Endothelial cell of umbilical vein (primary cell): ENCODE measurements around the gene TPST1. TPM values are rescaled to one million over a fixed set of nuclear protein-coding genes. Genes with fewer than 3 reads are reported as not detected.

Source experiments
- BruUV-seq: library from RNA; stranded (reverse); fragments of 400-500 nt; replicated peaks from 2 replicates; lab custom pipeline; 2021; lab: Mats Ljungman, UMichigan
- CTCF ChIA-PET: fragments of 300-600, 350-600 bp; sonication (Branson Sonifier 250); formaldehyde crosslinking; loops from one replicate; lab custom pipeline; 2021; ENCODE audit warnings: antibody characterized with exemption, inconsistent platforms; lab: Charles Lee
- POLR2A ChIA-PET: fragments of 300-600, 350-600 bp; sonication (Branson Sonifier 250); formaldehyde crosslinking; loops from one replicate; lab custom pipeline; 2021; ENCODE audit warnings: antibody characterized with exemption, inconsistent platforms; lab: Charles Lee
- DNase-seq: peaks from one replicate; pipeline ENCODE4 v3.0.0-alpha.2; 2011; ENCODE audit warnings: low read depth, low spot score
- FAIRE-seq: peaks from 2 replicates; lab custom pipeline; 2011; peaks lifted over from hg19 to GRCh38; lab: Jason Lieb, UNC
- H2AFZ ChIP-seq: 2 replicates; pipeline ENCODE4 v1.6.0; 2012; ENCODE audit warnings: low read depth, low read length, control low read depth, inconsistent platforms
- H3K27ac ChIP-seq: 2 replicates; pipeline ENCODE4 v1.5.1; 2011; ENCODE audit warnings: low read depth, mild to moderate bottlenecking, control low read depth, low read length, moderate library complexity; ENCODE audit not compliant: insufficient read depth
- H3K27me3 ChIP-seq, 2 experiments: 2 replicates each; pipeline versions ENCODE4 v1.6.0 to v1.6.1; 2011; ENCODE audit warnings: low read length in 2 of 2, mixed read lengths in 1 of 2; ENCODE audit not compliant: control insufficient read depth in 2 of 2, insufficient read depth in 2 of 2
- H3K36me3 ChIP-seq, 2 experiments: 2 replicates in 1 of 2; 3 replicates in 1 of 2; pipeline ENCODE4 v1.5.1; 2011; ENCODE audit warnings: low read length in 2 of 2, mild to moderate bottlenecking in 1 of 2, moderate library complexity in 1 of 2; ENCODE audit not compliant: control insufficient read depth in 2 of 2, insufficient read depth in 2 of 2; ENCODE audit errors: extremely low read depth in 1 of 2
- H3K4me1 ChIP-seq: 3 replicates; pipeline ENCODE4 v1.5.1; 2011; ENCODE audit warnings: mild to moderate bottlenecking, low read length; ENCODE audit not compliant: control insufficient read depth, insufficient read depth; ENCODE audit errors: extremely low read depth
- H3K4me2 ChIP-seq: 2 replicates; pipeline ENCODE4 v1.6.1; 2011; ENCODE audit warnings: low read length, control low read depth, mixed read lengths; ENCODE audit not compliant: insufficient read depth
- H3K4me3 ChIP-seq, 3 experiments: fragments of 200-600 bp in 1 of 3; sonication (generic), shearing (Covaris generic) in 1 of 3; replicated peaks in 1 of 3; 2 replicates each; pipeline ENCODE4 v1.5.1; 2011 to 2016; ENCODE audit warnings: control low read depth in 3 of 3, low read length in 3 of 3, mild to moderate bottlenecking in 2 of 3, inconsistent platforms in 1 of 3, low read depth in 1 of 3, moderate library complexity in 1 of 3; ENCODE audit not compliant: insufficient read depth in 1 of 3
- H3K79me2 ChIP-seq: 2 replicates; pipeline ENCODE4 v1.6.0; 2012; ENCODE audit warnings: low read length, inconsistent platforms; ENCODE audit not compliant: control insufficient read depth, insufficient read depth
- H3K9ac ChIP-seq: replicated peaks from 2 replicates; pipeline ENCODE3; 2011; ENCODE audit warnings: low read length, control low read depth; ENCODE audit not compliant: insufficient read depth; ENCODE audit errors: extremely low read depth
- H3K9me1 ChIP-seq: replicated peaks from 3 replicates; pipeline ENCODE4 v1.6.0; 2011; ENCODE audit warnings: mild to moderate bottlenecking, low read length; ENCODE audit not compliant: control insufficient read depth, insufficient read depth; ENCODE audit errors: extremely low read depth
- H3K9me3 ChIP-seq: replicated peaks from 2 replicates; pipeline ENCODE4 v1.5.1; 2012; ENCODE audit warnings: low read length, inconsistent platforms; ENCODE audit not compliant: control insufficient read depth, insufficient read depth
- H4K20me1 ChIP-seq: replicated peaks from 2 replicates; pipeline ENCODE3; 2011; ENCODE audit warnings: mild to moderate bottlenecking, low read length; ENCODE audit not compliant: control insufficient read depth, insufficient read depth; ENCODE audit errors: extremely low read depth
- EZH2 ChIP-seq: IDR thresholded peaks from 2 replicates; pipeline ENCODE4 v1.6.1; 2012; ENCODE audit warnings: borderline replicate concordance, low read depth, mild to moderate bottlenecking, moderate library complexity, low read length, inconsistent platforms; ENCODE audit not compliant: severe bottlenecking
- GATA2 ChIP-seq: IDR thresholded peaks from 2 replicates; pipeline ENCODE4 v1.7.0; 2011; ENCODE audit warnings: low read depth, mild to moderate bottlenecking, moderate library complexity, mixed read lengths, low read length; ENCODE audit not compliant: insufficient read length, insufficient read depth
- JUN ChIP-seq: IDR thresholded peaks from 2 replicates; pipeline ENCODE4 v1.6.1; 2011; ENCODE audit warnings: borderline replicate concordance, low read depth; ENCODE audit not compliant: insufficient read length, insufficient read depth
- MAX ChIP-seq: IDR thresholded peaks from 2 replicates; pipeline ENCODE4 v1.6.1; 2011; ENCODE audit not compliant: insufficient read depth, insufficient read length
- dilution Hi-C: fragments of 300-500 bp; cut with MboI; formaldehyde crosslinking; loops from one replicate; pipeline ENCODE4 v1.15.0; 2019; ENCODE audit warnings: low sequenced_read_pairs; ENCODE audit not compliant: extremely low pct_ligation_motif_present
- intact Hi-C: fragments of 100-400 bp; cut with micrococcal nuclease; formaldehyde crosslinking; loops from one replicate; pipeline ENCODE4 v1.10.0; 2022
- polyA plus RNA-seq, 4 experiments: library from polyadenylated mRNA; depleted of rRNA in 3 of 4; stranded (reverse) in 3 of 4; unstranded in 1 of 4; fragments of >200 nt; gene quantifications; 2 replicates each; pipeline versions ENCODE4 v1.2.1 to v1.2.3, GENCODE V29; 2011 to 2012; ENCODE audit warnings: missing spikeins in 1 of 4
- total RNA-seq: library from RNA; stranded (reverse); gene quantifications from 2 replicates; pipeline ENCODE4 v1.2.3, GENCODE V29; 2021

Gene TPST1
- total and polyA plus RNA-seq, 2 donors (not counting 3 experiments of a cell fraction or from before 2014, with no cell fraction given), result 18.7 to 21.0 TPM

- H3K4me1 ChIP-seq, result no peaks in the 10 kb centered on the region
- no peaks in the 10 kb centered on the region for H3K79me2 ChIP-seq
- no peak overlapping the region for H3K4me3 ChIP-seq
- ChIA-PET CTCF (interaction anchor here (1.2 to 2.6 kb wide), 2 partner anchors 14 to 17 kb away, joined by 4 to 9 read pairs; no protein-coding TSS in a partner anchor), POLR2A (no interaction called here)
- H3K4me2 ChIP-seq, result no peak overlapping the region
- H3K9me3 ChIP-seq, result no peaks in the 10 kb centered on the region
- H3K36me3 ChIP-seq, result no peaks in the 10 kb centered on the region
- dilution Hi-C loops, result no loop called here
- DNase-seq (no peak), FAIRE-seq (no peak)
- intact Hi-C loops, result no loop called here
- TF ChIP-seq JUN (no peak), EZH2 (no peak)
- no peaks in the 10 kb centered on the region for H3K27me3 ChIP-seq
- no peak overlapping the region for H2AFZ ChIP-seq
- no peaks in the 10 kb centered on the region for H4K20me1 ChIP-seq
- no peak overlapping the region for H3K9ac ChIP-seq
- BruUV-seq, result no TSS peak
- no peaks in the 10 kb centered on the region for H3K9me1 ChIP-seq
- no peak overlapping the region for H3K27ac ChIP-seq
Measured at GRCh38 chr7:66296557-66296956, 91.4 kb downstream of the TPST1 start.

GRCh38 chr7:66297579-66297978 is 92.4 kb downstream of the TPST1 start:
- H2AFZ ChIP-seq, result no peak overlapping the region
- H3K4me3 ChIP-seq, result no peak overlapping the region
- H3K79me2 ChIP-seq, result no peaks in the 10 kb centered on the region
- no peaks in the 10 kb centered on the region for H3K4me1 ChIP-seq
- ChIA-PET CTCF (interaction anchor here (2.6 kb wide), 1 partner anchor 15 kb away, joined by 9 read pairs; no protein-coding TSS in a partner anchor), POLR2A (no interaction called here)
- intact Hi-C loops (no loop called here), dilution Hi-C loops (no loop called here)
- H3K36me3 ChIP-seq, result no peaks in the 10 kb centered on the region
- H3K4me2 ChIP-seq, result no peak overlapping the region
- no peak for DNase-seq
- FAIRE-seq, result no peak
- no peak overlapping the region for H3K9ac ChIP-seq
- no peaks in the 10 kb centered on the region for H3K27me3 ChIP-seq
- no TSS peak for BruUV-seq
- TF ChIP-seq GATA2, result no peak
- TF ChIP-seq MAX, result no peak
- H4K20me1 ChIP-seq, result no peaks in the 10 kb centered on the region
- H3K27ac ChIP-seq, result no peak overlapping the region
- H3K9me1 ChIP-seq, result no peaks in the 10 kb centered on the region
- no peaks in the 10 kb centered on the region for H3K9me3 ChIP-seq
